ENCODE data around the gene IGIP.

DNA sequence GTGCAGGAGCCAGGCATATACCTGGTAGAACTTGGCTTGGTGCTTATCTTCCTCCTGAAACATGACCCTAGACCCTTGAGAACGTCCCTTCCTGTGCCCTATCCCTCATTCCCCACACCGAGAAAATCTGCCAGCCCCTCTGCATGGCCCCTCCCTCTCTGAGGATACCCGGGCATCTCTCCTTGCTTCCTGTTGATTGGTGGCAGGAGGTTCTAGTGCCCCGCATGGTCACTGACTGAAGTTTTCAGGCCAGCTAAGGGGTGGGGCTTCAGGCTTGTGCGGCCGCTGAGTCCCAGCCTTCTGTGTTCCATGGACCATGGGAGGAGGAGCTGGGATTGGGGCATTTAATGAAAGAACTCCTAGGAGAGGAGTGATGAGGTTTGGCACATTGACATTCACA is 22.8 kb downstream of the IGIP start:
- TF ChIP-seq CTCF (IDR thresholded peaks at IDR 0.05) (no peak), EZH2 (IDR thresholded peaks at IDR 0.05; ENCODE audit: borderline replicate concordance, insufficient read depth, low read depth, low read length, poor library complexity, severe bottlenecking) (no peak)
